Activated CD4-positive, alpha-beta memory T cell treated with anti-CD3 and anti-CD28 coated beads for 36 hours (primary cell): ENCODE data around the gene IZUMO4. TPM values are rescaled to one million over a fixed set of nuclear protein-coding genes. Genes with fewer than 3 reads are reported as not detected.
A peak's percentile ranks its signal among the peaks of the same experiment; 100 is the strongest.

ENCODE experiments used
- CTCF ChIA-PET: fragments of 350-600 bp; sonication (Branson Sonifier 250); formaldehyde crosslinking; loops from one replicate; lab custom pipeline; 2021; ENCODE audit warnings: antibody characterized with exemption, inconsistent platforms; lab: Charles Lee
- POLR2A ChIA-PET: fragments of 350-600 bp; sonication (Branson Sonifier 250); formaldehyde crosslinking; loops from one replicate; lab custom pipeline; 2021; ENCODE audit warnings: antibody characterized with exemption; lab: Charles Lee
- DNase-seq: peaks from one replicate; pipeline ENCODE4 v3.0.0-alpha.2; 2020
- H3K27ac Mint-ChIP-seq: one replicate; pipeline ENCODE4 v1.8.0; 2021; ENCODE audit warnings: mixed read lengths
- H3K27me3 Mint-ChIP-seq: one replicate; pipeline ENCODE4 v1.8.0; 2021; ENCODE audit warnings: mixed read lengths
- H3K36me3 Mint-ChIP-seq: one replicate; pipeline ENCODE4 v1.8.0; 2021; ENCODE audit warnings: mixed read lengths
- H3K4me1 Mint-ChIP-seq: one replicate; pipeline ENCODE4 v1.8.0; 2021; ENCODE audit warnings: low read depth, mixed read lengths
- H3K4me3 Mint-ChIP-seq: one replicate; pipeline ENCODE4 v1.8.0; 2021; ENCODE audit warnings: mild to moderate bottlenecking, mixed read lengths
- H3K9me3 Mint-ChIP-seq: one replicate; pipeline ENCODE4 v1.8.0; 2021; ENCODE audit warnings: mixed read lengths
- intact Hi-C: fragments of 100-400 bp; cut with micrococcal nuclease; formaldehyde crosslinking; loops from one replicate; pipeline ENCODE4 v1.15.1; 2023
- total RNA-seq, 2 experiments: library from RNA; stranded (reverse); gene quantifications; one replicate each; pipeline ENCODE4 v1.2.3, GENCODE V29; 2021

The IZUMO4 gene
- total RNA-seq, 2 experiments from 2014 or later: 14.2 to 16.4 TPM

DNA sequence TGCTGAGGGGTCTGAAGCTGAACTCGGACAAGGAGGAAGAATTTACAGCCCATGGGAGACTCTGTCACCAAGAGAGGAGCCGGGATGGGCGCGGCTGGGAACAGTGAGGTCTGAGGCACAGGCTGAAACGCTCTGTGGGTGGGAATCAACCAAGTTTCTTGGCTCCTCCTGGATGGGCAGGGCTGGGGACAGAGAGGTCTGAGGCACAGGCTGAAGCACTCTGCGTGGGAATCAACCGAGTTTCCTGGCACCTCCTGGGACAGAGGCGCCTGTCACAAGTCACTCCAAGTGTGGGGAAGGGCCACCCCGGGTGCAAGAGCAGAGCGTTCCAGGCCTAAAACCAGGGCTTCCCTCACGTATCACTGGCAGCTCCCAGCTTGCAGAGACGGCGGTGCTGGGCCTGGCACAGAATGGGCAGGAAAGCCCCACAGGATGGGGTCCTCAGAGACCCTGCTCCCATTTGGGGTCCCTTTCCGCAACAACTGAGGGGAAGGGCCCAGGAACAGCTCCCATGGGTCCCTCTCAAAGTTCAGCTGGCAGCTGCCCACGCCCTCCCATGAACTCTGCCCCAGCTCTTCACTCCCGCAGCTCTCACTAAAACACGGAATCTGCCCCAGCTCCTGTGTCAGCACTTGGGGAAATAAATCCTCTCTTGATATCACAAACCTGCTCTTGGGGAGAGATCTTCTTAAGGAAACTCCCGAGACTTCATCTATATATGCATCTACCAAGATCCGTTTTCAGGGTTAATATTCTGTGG is 36.2 kb downstream of the IZUMO4 start:
- no peak overlapping the region for H3K27ac Mint-ChIP-seq
- H3K36me3 Mint-ChIP-seq: peaks cover 7% of the 10 kb centered on the region
- no peaks in the 10 kb centered on the region for H3K27me3 Mint-ChIP-seq
- no peaks in the 10 kb centered on the region for H3K4me1 Mint-ChIP-seq
- no peak for DNase-seq
- no peaks in the 10 kb centered on the region for H3K9me3 Mint-ChIP-seq
- no peak overlapping the region for H3K4me3 Mint-ChIP-seq
- intact Hi-C loops: no loop called here
- CTCF ChIA-PET: interaction anchor here (0.7 to 1.0 kb wide), 2 partner anchors 23 to 28 kb away, joined by 3 read pairs; no protein-coding TSS in a partner anchor
- POLR2A ChIA-PET: no interaction called here

DNA sequence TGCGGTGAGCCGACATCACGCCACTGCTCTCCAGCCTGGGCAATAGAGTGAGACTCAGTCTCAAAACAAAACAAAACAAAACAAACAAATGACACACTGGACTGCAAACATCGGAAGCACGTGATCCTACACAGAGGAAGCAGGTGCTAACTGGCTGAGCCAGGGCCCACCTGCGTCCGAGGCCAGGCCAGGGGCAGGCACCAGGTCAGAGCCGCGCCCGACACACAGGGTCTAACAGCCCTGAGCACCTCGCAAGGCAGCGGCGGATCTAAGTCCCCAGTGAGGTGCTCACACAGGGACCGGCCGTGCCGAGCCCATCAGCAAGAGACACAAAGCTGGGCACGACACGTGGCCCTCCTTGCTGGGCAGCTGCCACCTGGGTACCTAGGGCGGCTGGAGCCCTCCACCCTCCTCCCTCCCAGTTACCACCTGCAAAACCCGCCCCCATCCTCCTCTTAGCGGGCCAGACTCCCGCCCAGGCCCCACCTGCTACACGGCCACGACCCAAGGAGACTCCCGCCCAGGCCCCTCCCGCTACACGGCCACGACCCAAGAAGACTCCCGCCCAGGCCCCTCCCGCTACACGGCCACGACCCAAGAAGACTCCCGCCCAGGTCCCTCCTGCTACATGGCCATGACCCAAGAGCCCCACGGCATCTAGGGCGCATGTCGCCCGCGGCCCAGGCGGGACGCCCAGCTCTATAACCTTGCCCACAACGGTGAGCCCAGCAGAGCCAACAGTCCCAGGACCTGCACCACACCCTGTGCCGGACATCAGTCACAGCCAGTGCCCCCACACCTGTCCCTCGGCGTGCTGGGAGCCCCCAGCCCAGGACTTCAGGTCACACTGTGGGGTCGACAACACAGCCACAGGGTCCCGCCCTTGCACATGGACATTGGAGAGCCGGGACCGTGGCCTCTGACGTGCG is 39.0 kb downstream of the IZUMO4 start:
- H3K36me3 Mint-ChIP-seq: peaks cover 5% of the 10 kb centered on the region
- no peaks in the 10 kb centered on the region for H3K4me1 Mint-ChIP-seq
- CTCF ChIA-PET: no interaction called here
- no peak for DNase-seq
- no peak overlapping the region for H3K4me3 Mint-ChIP-seq
- no peaks in the 10 kb centered on the region for H3K27me3 Mint-ChIP-seq
- POLR2A ChIA-PET: no interaction called here
- H3K27ac Mint-ChIP-seq: no peak overlapping the region
- intact Hi-C loops: no loop called here
- no peaks in the 10 kb centered on the region for H3K9me3 Mint-ChIP-seq

- Mint-ChIP-seq H3K36me3 (peaks cover 6% of the 10 kb centered on the region), H3K27me3 (no peaks in the 10 kb centered on the region), H3K27ac (no peak overlapping the region), H3K9me3 (no peaks in the 10 kb centered on the region), H3K4me3 (no peak overlapping the region), H3K4me1 (peaks cover 2% of the 10 kb centered on the region)
- ChIA-PET CTCF (no interaction called here), POLR2A (no interaction called here)
- DNase-seq: no peak
- intact Hi-C loops: no loop called here
These were observed 40.1 kb downstream of the IZUMO4 start for GRCh38 chr19:2136796-2137195.

DNA sequence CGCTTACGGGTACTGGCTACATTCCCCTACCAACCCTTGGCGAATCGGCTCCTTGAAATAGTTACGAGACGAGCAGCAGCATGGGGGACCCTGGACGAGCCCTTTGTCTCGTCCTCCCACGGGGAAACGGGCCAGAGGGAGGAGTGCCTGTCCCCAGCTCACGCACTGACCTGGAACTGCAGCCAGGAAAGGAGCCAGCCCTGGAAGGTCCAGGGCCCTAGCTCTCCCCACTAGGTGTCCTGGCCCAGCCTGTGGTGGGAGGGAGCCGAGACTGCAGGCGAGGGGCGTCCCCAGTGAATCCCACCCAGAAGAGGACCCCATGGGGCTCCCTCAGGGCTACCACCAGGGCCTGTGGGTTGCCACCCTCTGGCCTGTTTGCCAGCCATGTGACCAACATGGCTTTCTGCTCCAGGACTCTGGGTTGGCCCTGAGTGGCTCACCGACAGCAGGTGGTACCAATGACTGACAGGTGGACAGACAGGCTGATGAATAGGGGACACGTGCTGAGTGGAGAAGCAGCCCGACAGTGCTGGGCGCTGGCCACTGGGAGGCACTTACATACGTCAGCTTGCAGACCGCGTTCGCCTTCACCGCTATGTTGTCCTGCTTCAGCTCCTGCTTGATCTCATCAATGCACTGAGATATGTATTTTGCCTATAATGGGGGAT is 41.5 kb downstream of the IZUMO4 start:
- Mint-ChIP-seq H3K27ac (no peak overlapping the region), H3K27me3 (no peaks in the 10 kb centered on the region), H3K4me1 (peaks cover 4% of the 10 kb centered on the region), H3K9me3 (no peaks in the 10 kb centered on the region), H3K36me3 (peaks cover 1% of the 10 kb centered on the region), H3K4me3 (no peak overlapping the region)
- DNase-seq: no peak
- ChIA-PET CTCF (interaction anchor here (0.6 kb wide), 1 partner anchor 14 kb away, joined by 3 read pairs; no protein-coding TSS in a partner anchor), POLR2A (no interaction called here)
- intact Hi-C loops: no loop called here

- H3K27ac Mint-ChIP-seq: no peak overlapping the region
- no peaks in the 10 kb centered on the region for H3K9me3 Mint-ChIP-seq
- peaks cover 1% of the 10 kb centered on the region for H3K36me3 Mint-ChIP-seq
- H3K4me3 Mint-ChIP-seq: no peak overlapping the region
- intact Hi-C loops: no loop called here
- peaks cover 7% of the 10 kb centered on the region for H3K4me1 Mint-ChIP-seq
- CTCF ChIA-PET: no interaction called here
- DNase-seq: no peak
- POLR2A ChIA-PET: no interaction called here
- no peaks in the 10 kb centered on the region for H3K27me3 Mint-ChIP-seq
These were observed 42.8 kb downstream of the IZUMO4 start for GRCh38 chr19:2139385-2140137.

DNA sequence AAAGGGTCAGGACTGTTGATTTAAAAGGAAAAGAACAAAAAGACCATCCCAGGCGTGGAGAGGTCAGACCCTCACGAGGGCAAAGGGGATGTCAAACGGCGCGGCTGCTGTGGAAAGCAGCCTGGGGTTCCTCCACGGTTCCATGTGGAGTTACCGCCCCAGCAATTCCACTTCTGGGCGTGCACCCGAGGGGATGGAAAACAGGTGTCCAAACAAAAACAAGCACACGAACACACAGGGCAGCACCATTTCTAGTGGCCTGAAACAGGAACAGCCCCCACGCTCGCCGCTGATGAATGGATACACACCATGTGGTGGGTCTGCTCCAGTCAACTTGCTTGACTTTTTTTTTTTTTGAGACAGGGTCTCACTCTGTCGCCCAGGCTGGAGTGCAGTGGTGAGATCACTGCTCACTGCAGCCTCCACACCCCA is 43.4 kb downstream of the IZUMO4 start:
- POLR2A ChIA-PET: no interaction called here
- CTCF ChIA-PET: no interaction called here
- Mint-ChIP-seq H3K4me1 (peaks cover 10% of the 10 kb centered on the region), H3K36me3 (peaks cover 1% of the 10 kb centered on the region), H3K27me3 (no peaks in the 10 kb centered on the region), H3K27ac (no peak overlapping the region), H3K9me3 (no peaks in the 10 kb centered on the region), H3K4me3 (no peak overlapping the region)
- no peak for DNase-seq
- intact Hi-C loops: no loop called here

- POLR2A ChIA-PET: interaction anchor here (0.7 kb wide), 1 partner anchor 196 kb away, joined by 3 read pairs; no protein-coding TSS in a partner anchor
These were observed 45.6 kb downstream of the IZUMO4 start for GRCh38 chr19:2142173-2142829.

GRCh38 chr19:2144190-2144589 is 47.5 kb downstream of the IZUMO4 start:
- Mint-ChIP-seq H3K4me3 (no peak overlapping the region), H3K27ac (no peak overlapping the region), H3K4me1 (peaks cover 40% of the 10 kb centered on the region), H3K36me3 (peaks cover 6% of the 10 kb centered on the region), H3K9me3 (no peaks in the 10 kb centered on the region), H3K27me3 (no peaks in the 10 kb centered on the region)
- no peak for DNase-seq
- CTCF ChIA-PET: interaction anchor here (0.7 kb wide), 1 partner anchor 248 kb away, joined by 3 read pairs; no protein-coding TSS in a partner anchor
- intact Hi-C loops: no loop called here
- POLR2A ChIA-PET: no interaction called here

More at GRCh38 chr19:2142173-2142829, 45.6 kb downstream of the IZUMO4 start:
- DNase-seq: no peak
- CTCF ChIA-PET: no interaction called here
- Mint-ChIP-seq H3K4me1 (peaks cover 23% of the 10 kb centered on the region), H3K4me3 (no peak overlapping the region), H3K9me3 (no peaks in the 10 kb centered on the region), H3K27me3 (no peaks in the 10 kb centered on the region), H3K36me3 (peaks cover 3% of the 10 kb centered on the region), H3K27ac (no peak overlapping the region)
- intact Hi-C loops: no loop called here

GRCh38 chr19:2145831-2146241 is 49.1 kb downstream of the IZUMO4 start:
- H3K27me3 Mint-ChIP-seq: no peaks in the 10 kb centered on the region
- H3K4me3 Mint-ChIP-seq: no peak overlapping the region
- CTCF ChIA-PET: no interaction called here
- no peak overlapping the region for H3K27ac Mint-ChIP-seq
- peaks cover 6% of the 10 kb centered on the region for H3K36me3 Mint-ChIP-seq
- intact Hi-C loops: no loop called here
- no peaks in the 10 kb centered on the region for H3K9me3 Mint-ChIP-seq
- POLR2A ChIA-PET: no interaction called here
- peak; percentile 25 for DNase-seq
- peaks cover 50% of the 10 kb centered on the region for H3K4me1 Mint-ChIP-seq

DNA sequence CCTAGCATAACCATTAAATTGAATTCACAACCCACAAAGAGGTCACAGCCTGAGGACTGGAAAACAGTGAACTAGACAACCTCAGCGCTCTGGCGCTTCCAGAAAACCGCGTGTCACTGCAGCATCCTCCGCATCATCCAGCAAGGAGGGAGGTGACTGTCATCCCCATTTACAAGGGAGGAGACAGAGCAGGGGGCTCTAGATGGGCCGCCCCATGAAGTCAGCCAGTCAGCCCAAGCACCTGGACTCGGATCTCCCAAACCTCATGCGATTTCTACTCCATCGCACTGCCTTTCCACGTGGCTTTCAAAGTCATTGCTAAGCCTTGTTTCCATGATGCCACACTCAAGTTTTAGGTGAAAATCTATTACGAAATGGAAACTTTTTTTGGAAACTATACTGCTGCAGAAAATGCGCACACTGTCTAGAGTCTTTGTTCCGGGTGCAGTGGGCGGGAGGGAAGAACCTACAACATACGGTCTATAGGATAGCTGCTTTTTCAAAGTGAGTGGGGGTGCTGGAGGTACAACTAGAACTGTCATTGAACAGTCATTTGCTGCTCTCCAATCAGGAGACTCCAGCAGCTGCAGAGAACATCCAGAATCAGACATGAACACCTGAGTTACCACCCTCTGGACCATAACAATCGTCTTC is 51.9 kb downstream of the IZUMO4 start:
- POLR2A ChIA-PET: no interaction called here
- peak; percentile 63 for DNase-seq
- intact Hi-C loops: no loop called here
- CTCF ChIA-PET: no interaction called here
- Mint-ChIP-seq H3K27ac (peak overlapping the region; percentile 82), H3K9me3 (no peaks in the 10 kb centered on the region), H3K27me3 (no peaks in the 10 kb centered on the region), H3K4me1 (peaks cover 56% of the 10 kb centered on the region), H3K4me3 (peak overlapping the region; percentile 37), H3K36me3 (peaks cover 5% of the 10 kb centered on the region)
